HG03139 (cell line): ENCODE results near the gene ZNF618.
"Not testable (repeated sequence)": the region's sequence is repeated elsewhere in the genome, so short reads cannot be mapped to it uniquely, and the experiment has no call there.

Source experiments
- ATAC-seq: cut with Tn5 transposase; IDR thresholded peaks from one replicate; pipeline ENCODE4 v1.9.1; 2021; ENCODE audit not compliant: unreplicated experiment

ZNF618 gene

DNA sequence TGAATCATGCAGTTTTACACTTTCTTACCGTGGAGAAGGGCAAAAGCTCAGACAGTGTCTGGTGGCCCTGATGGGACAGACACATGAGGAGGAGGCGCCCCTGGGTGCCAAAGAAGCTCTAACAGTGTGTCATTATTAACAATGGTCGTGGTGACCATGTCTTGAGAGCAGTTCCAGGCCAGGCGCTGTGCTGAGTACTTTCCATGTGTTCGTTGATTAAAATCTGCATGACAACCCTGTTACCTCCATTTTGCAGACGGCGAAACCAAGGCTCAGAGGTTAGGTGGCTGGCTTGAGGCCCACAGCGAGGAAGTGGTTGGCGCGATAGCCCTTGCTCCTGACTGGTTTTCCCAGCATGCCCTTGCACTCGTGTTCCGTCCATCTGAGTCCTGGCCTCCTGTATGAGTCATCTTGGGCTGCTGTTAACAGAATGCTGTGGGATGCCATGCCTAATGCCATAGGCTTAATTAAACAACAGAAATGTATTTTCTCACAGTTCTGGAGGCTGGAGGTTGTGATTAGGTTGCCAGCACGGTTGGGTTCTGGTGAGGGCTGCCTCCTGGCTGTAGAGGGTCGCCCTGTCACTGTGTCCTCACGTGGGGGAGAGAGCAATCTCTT, 110.0 kb downstream of the ZNF618 start:
- ATAC-seq, result no peak

DNA sequence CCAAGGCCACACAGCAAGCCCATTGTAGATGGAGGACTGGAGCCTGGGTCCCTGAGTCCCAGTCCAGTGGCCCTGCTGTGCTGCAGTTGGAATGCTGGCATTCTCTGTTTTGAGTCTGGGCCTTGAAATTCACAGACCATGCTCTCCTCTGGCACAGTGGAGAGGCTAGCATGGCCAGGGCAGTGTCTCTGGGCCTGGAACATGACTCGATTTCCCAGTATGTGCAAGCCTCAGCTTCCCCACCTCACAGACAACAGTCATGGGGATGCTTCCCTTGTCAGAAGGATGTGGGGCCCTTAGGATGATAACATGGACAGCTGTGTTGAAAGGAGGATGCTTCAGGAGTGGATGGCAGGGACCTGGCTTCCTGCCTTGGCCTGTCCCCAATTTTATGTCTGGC, 110.8 kb downstream of the ZNF618 start:
- no peak for ATAC-seq

DNA sequence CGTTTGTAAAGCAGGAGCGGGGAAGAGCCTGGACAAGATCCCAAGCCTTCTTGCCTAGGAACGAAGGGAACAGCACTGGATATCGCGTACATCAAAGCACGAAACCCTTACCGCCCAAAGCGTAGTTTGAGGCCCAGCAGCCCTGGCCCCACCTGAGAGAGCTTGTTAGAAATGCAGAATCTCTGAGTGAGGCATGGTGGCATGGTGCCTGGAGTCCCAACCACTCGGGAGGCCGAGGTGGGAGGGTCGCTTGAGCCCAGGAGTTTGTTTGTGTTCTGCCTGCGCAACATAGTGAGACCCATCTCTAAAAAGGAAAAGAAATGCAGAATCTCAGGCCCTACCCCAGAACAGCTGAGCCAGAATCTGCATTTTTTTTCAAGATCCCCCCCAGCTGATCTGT, 111.4 kb downstream of the ZNF618 start:
- ATAC-seq, result no peak

DNA sequence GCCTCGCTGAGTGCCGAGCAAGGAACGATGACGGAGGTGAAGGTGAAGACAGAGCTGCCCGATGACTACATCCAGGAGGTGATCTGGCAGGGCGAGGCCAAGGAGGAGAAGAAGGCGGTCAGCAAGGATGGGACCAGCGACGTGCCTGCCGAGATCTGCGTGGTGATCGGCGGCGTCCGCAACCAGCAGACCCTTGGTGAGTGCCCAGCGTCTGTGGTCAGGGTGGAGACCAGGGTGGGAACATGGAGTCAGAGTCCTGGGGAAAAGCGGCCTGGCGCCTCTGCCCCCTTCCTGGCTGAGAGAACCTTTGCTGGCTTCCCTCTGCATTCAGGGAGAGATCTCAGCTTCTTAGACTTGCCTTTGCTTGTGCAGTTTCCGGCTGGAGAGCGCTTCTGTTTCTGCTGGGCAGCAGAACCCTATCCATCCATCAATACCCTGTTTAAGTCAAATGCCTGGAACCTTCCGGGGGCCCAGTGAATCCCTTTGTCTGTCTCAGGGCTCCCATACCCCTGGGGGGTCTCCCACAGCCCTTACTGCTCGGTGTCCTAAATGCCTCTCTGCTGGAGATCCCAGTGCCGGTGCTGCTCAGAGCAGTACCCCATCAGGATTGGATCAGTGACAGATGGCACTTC, 112.4 kb downstream of the ZNF618 start:
- ATAC-seq, result no peak

DNA sequence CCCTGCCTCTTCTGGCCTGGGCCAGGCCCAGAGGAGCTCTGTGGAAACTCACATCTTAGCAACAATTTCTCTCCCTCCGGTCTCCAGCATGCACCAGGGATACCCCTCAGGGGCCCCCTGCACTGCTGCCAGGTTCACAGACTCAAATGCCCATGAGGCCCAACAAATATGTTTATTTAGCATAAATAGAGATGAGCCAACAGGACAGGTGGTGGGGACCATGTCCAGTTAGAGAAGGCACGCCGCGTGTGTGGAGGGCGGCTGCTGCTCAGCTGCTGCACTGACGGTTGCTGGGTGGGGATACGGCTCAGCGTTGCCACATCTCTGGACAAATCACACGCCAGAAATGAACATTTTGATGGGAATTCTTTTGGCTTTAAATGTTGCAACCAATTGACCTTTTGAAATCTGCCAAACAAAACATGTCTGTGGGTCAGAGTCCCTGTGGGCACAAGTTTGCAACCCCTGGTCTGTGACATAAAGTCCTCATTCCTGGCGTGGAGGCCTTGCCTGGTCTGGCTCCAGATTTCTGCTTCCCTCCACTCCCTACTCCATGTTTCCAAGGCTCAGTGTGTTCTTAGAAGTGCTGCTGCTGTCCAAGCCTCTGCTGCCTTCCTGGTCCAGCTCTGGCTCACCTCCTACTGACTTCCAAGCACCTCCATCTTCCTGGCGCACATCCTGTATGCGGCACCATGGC, 113.1 kb downstream of the ZNF618 start:
- ATAC-seq, result no peak

DNA sequence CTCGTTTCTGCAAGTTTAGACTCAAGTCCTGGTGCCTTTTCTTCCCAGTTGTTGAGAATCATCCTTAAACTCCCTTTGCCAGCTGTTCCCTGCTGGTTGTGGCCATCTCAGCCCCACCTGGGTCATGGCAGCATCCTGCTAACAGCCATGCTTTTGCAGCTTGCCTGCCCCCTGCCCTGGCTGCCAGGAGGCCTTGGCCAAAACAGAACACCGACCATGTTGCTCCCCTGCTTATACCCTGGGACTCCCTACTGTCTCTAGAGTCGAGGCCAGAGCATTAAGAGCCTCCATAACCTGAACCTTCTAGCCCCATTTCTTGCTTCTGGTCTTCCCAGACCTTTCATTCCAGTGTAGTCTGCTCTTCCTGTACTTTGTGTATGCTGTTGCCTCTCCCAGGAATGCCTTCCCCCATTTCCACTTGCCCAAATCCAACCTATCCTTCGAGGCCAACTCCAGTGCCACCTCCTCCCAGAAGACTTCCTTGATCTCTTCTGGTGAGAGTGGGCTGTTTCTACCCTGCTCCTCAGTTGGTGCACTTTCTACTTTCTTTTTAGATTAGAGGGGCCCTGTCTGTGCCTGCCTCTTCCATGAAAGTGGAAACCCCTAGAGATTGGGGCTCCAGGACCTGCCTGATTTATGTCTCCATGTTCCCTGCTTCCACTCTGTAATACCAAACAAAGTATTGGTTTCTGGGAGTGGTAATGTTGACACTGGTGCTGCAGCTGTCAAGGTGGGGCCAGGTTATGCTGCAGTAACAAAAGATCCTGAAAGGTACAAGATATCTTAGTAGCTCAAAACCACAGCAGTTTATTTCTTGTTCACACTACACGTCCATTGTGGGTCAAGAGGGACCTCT, 113.8 kb downstream of the ZNF618 start:
- no peak for ATAC-seq

DNA sequence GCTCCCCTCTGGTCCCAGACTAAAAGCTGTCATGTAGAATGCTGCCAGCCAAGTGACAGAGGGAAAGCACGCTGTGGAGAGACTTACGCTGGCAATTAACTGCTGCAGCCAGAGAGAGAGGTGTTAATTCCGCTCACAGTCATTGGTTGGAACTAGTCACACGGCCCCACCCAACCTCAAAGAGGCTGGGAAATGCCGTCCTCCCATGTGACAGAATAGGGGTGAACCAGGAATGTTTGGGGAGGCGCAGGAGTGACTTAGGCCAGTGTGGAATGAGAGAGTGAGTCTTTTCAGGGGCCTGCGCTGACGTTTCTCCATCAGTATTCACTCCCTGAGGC, 114.4 kb downstream of the ZNF618 start:
- ATAC-seq, result no peak

DNA sequence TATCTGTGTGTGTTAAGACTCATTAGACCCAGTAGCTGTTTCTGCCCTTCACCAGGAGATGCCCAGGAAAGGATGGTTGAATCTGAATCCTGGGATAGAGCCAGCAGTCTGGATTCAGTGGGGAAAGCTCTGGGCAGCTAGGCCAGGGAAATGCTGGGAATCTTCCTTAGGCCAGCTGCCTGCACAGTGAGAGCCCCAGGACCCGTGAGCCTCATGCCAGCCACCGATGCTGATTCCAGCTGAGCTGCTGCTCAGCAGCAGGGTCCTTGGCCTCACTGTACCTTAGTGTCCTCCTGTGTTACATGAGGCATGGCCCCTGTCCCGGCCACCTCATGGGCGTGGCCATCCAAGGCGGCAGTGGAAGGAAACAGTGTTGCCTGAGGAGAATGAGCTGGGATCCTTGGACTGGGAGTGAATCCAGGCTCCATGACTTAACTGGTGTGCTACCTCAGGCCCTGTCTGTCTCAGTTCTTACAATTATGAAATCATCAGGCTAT, 114.9 kb downstream of the ZNF618 start:
- no peak for ATAC-seq

DNA sequence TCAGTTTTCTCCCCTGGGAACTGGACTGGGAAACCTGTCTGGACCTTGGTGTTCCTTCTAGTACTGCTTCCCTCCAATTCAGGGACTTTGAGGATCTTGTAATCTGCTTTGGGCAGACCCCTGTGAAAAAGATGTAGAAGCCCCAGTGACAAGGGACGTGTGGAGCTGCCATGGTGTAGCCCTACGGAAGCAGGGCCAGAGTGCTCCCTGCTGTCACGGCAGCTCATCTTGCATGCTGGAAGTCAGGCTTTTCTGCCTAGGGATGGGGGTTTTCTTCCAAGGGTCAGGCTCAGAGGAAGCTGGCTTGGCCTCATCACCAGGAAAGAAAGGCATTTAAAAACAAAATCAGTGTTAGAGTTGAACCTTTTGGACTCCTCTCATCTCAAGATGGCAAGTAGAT, 115.6 kb downstream of the ZNF618 start:
- no peak for ATAC-seq

DNA sequence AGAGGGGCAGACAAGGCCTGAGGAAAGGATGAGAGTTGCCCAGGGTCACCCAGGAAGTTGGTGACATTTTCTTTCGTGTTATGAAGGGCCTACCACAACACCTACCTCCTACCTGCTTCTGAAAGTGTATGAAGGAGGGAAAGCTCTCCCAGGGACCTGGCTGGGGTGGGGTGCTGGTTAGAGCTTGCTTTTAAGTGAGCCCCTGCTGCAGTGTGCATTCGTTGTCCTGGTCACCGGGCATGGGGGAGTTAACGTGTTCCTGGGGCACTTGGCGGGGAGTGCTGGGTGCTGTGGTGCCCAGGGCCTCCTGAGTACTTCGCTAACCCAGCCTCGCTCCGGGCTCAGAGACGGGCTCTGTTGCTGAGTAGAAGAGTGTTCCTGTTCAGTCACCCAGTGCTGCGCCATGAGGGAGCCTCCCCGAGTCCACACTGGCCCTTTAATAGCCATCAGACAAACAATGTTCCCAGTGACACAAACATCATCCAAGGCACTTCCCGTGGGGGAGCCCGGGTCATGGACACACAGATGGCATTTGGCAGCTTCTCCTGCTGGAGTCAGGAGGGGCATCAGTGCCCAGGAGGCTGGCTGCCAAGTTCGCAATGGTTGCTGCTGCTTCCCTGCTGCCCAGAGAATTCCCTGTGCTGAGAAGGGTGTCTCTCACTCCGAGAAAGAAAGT, 116.3 kb downstream of the ZNF618 start:
- ATAC-seq, result no peak

DNA sequence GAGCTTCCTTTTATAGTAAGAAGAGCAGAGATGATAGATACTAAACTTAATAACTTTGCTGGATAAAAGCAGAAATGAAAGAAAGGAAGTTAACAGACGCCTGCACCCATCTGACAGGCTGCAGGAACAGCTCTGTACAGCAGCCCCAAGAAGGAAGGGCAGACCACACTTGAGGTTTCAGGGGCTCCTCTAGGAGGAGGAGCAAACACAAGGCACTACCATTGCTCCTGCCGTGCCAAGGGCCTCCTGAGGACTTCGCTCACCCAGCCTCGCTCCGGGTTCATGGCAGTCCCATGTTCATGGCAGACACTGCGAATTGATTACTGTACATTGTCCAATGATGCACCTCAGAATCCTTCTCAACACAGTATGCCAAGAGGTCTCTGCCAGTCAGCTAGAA, 116.9 kb downstream of the ZNF618 start:
- no peak for ATAC-seq

DNA sequence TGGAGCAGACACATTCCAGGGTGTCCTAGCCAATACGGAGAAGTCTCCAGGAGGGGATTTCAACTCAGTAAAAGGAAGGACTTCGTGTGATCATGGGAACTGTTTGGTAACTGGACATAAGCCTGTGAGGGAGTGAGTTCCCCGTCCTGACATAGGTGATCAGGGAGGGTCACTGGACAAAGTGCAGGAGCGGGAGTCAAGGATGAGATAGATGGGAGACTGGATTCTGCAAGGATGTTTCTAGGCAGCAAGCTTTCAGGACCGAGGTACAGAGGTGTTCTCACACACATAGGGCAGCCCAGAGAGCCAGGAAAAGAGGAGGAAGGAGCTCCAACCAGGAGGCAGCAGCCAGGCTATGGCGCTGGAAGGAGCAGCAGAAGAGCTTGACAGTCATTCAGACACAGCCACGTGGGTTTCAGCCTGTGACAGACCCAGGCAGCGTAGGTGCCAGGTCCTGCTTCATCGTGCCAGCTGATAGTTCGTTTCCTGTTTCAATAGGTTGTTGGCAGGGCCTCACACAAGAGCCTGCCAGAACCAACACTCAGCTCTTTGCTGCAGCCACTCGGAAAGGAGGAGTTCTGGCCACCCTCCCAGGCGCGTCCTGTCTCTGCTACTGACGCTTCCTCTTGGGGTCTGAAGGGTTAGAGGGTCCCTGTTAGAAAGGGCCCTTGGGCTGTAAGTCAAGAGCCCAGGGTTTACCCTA, 117.9 kb downstream of the ZNF618 start:
- no peak for ATAC-seq

DNA sequence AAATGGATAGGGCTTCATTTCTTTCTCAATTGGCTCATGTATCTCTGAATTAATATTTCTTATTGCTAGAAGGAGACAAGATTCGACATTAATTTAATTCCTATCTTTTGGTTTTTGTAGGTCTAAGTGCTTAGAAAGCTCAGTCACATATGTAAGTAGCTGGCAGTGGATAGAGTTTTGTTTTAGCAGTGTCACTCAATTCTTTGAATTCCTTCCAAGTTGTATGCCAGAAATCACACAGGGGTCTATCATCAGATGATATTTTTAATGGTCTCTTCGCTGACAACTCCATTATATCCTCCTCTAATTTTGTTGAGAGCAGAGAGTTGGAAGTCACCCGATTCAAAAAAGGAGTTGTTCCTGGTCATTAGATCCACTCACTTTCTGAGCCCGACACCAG, 119.3 kb downstream of the ZNF618 start:
- no peak for ATAC-seq

DNA sequence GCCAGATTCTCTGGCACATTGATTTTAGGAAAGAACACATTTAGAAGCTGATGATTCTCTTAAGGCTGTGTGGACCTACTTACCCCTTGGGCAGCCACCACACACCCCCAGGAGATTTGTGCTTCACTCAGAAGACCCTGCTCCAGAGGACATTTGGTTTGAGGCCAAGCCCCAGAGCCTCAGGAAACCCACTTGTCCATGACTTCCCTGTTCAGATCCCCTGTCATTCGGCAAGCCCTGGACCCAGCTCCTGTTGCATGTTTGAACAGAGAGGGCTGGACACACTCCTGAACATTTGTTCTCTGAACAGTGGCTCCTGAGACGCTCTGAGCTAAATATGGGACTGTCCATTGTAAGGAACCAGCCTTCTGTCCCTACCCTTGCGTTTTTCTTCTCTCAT, 119.9 kb downstream of the ZNF618 start:
- ATAC-seq, result no peak

DNA sequence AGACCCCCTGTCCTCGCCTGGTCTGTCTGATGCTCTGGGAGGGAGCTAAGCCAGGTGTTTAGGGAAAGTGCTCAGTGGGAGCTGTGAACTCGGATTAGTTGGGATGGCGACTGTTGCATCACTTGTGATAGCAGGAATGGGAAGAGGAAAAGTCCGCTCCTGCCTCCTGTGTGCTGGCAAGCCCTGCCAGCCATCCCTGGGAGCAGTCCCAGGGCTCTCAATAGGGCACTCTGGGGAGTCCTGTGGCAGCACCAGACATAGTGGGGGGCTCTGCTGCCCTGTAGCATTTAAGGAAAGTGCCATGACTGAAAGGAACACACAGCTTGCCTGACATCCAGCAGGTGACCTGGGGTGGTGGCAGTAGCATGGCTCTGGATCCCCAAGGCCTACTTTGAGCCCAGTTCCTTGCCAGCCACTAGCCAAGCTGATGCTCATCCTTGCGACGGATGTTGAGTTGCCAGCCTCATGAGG, 120.5 kb downstream of the ZNF618 start:
- ATAC-seq, result no peak

DNA sequence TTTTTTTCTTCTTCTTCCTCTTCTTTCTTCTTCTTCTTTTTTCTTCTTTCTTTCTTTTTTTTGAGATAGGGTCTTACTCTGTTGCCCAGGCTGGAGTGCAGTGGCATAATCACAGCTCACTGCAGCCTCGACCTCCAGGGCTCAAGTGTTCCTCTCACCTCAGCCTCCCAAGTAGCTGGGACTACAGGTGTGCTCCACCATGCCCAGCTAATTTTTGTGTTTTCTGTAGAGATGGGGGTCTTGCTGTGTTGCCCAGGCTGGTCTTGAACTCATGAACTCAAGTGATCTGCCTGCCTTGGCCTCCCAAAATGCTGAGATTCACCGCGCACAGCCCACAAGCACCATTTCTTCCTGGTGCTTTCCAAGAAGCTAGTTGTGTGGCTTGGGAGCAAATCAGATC, 121.0 kb downstream of the ZNF618 start:
- not testable (repeated sequence) for ATAC-seq

DNA sequence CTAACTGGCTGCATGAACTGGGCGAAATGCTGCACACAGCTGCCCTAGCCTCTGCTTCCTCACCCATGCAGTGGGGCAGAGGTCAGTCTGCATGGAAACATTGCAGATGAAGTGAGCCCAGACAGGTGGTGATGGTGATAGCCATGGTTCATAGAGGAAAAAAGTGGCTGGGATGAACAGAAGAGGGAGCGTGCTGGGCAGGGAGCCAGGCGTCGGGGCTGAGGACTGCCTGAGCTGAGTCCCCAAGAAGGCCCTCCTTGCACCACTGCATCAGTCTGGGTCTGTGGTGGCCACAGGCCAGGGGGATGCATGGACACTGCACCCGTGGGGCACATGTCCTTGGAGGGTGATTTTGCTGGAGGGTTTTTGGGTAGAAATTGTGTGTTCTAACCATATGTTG, 121.5 kb downstream of the ZNF618 start:
- no peak for ATAC-seq

DNA sequence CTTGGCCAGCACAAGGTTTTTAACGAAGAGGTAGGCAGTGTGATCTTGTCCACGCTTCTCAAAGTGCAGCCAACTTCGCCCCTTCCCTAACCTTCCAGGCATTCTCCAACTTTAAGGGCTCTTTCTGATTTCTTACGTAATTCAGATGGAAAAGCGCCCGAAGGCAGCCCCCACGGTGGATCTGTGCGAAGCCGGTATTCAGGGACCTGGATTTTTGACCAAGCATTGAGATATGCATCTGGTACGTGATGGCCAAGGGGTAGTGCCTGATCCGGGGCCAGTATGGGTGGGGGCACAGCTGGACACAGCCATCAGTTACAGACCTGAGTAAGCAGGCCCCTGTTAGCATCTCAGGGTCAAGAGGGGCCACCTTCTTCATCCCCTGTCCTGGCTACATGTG, 122.0 kb downstream of the ZNF618 start:
- no peak for ATAC-seq

DNA sequence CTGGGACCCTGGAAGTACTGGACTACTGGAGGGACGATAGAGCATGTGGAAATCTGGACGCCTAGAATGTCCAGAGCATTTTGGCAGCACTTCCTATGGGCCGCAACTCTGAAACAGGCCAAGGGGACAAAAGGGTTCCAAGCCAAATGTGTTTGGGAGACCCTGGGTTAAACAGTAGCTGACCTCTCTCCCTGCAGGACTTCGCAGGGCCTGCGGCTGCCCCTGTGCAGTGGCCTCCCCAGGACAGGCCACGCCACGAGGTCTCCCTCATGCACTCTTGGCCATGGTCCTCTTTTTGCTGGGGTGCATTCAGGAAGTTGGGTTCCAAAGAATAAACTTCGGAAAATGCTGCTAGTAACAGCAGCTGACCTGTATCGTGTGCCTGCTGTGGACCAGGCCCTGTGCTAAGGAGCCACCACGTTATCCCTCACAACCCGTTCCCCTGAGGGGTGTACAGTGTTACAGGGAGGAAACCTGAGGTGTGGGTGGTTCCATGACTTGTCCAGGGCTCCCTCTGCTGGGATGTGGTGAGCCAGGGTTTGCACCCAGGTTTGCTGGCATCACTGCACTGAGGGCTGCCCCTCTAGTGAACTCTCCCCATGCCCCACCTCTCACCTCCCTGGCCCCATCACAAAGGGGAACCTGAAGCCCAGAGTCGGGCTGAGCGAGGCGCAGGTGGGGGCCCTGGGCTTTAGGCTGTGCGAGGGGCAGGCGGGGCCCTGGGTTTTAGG, 122.6 kb downstream of the ZNF618 start:
- ATAC-seq, result no peak
